HUES48 (cell line): Measurements from ENCODE around the gene ERVFRD-1.
A peak's percentile ranks its signal among the peaks of the same experiment; 100 is the strongest.
"Not testable (repeated sequence)": the region's sequence is repeated elsewhere in the genome, so short reads cannot be mapped to it uniquely, and the experiment has no call there.

Source experiments
- H3K27ac ChIP-seq: one replicate; pipeline ENCODE4 v1.7.0; 2013; ENCODE audit warnings: low read depth, low read length, inconsistent platforms
- H3K27me3 ChIP-seq: 2 replicates; pipeline ENCODE4 v1.6.1; 2013; ENCODE audit warnings: mild to moderate bottlenecking, low read length; ENCODE audit not compliant: control insufficient read depth, insufficient read depth
- H3K36me3 ChIP-seq: 2 replicates; pipeline ENCODE4 v1.6.1; 2013; ENCODE audit warnings: low read length; ENCODE audit not compliant: control insufficient read depth, insufficient read depth
- H3K4me1 ChIP-seq: 2 replicates; pipeline ENCODE4 v1.6.1; 2013; ENCODE audit warnings: mild to moderate bottlenecking, low read length; ENCODE audit not compliant: control insufficient read depth, insufficient read depth
- H3K4me3 ChIP-seq: 2 replicates; pipeline ENCODE4 v1.5.1; 2013; ENCODE audit warnings: mild to moderate bottlenecking, low read depth, low read length
- H3K9ac ChIP-seq: 2 replicates; pipeline ENCODE4 v1.6.1; 2013; ENCODE audit warnings: mild to moderate bottlenecking, low read depth, low read length, moderate library complexity
- H3K9me3 ChIP-seq: 2 replicates; pipeline ENCODE4 v1.6.1; 2013; ENCODE audit warnings: low read length; ENCODE audit not compliant: control insufficient read depth, insufficient read depth

Gene ERVFRD-1

DNA sequence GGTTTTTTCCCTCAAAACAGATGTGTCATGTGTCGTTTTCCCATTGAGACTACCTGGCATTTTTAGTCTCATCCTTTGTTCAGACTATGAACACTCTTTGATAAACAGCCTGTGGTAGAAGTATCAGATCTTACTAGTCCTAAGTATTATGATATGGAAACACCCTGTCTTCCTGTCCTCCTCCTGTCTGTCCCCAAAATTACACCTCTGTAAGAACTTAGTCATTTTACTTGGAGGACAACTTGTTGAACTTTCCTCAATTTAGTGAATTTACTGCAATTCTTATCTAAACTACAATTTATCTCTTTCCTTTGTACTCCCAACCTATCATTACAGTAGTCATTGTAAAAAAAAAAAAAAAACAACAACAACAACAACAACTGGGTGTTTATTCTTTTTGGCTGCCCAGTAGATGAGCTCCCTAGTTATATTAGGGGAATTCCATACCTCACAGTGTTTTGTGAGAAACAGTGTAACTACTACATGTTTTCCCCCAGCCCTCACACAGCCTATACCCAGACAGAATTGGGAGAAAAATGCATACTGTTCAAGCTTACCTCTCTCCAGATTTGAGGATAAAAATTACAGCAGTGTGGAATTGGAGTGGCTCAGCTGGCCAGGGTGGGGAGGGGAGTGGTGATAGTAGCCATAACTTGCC is 18.5 kb upstream of the ERVFRD-1 start:
- H3K36me3 ChIP-seq: peaks cover 7% of the 10 kb centered on the region
- H3K4me3 ChIP-seq: no peak overlapping the region
- H3K4me1 ChIP-seq: peaks cover 12% of the 10 kb centered on the region; the same call in 1 of the 2 replicates
- no peaks in the 10 kb centered on the region for H3K27me3 ChIP-seq
- H3K9ac ChIP-seq: 0 out of 2 replicates have a peak overlapping the region, but pooled peaks have one; percentile 14
- H3K27ac ChIP-seq: no peak overlapping the region
- H3K9me3 ChIP-seq: no peaks in the 10 kb centered on the region

DNA sequence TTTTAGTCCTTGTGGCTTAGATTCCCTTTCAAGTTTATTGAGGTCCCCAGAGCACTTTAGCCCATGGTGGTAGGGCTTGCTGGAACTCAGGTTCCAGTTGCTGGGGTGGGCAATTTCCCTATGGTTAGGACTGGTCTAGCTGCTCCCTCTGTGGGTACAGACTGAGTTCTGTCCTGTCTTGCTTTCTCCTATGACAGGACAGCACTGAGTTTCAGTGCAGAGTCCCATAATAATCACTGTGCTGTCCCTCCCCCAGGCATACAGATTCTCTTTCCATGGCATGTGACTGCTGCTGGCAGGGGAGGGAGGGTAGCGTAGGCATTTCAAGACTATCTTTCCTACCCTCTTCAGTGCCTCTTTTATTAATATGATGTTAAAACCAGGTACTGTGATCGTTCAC is 17.1 kb upstream of the ERVFRD-1 start:
- Histone ChIP-seq H3K4me1 (peaks cover 12% of the 10 kb centered on the region; the same call in 1 of the 2 replicates), H3K27me3 (no peaks in the 10 kb centered on the region), H3K36me3 (no peaks in the 10 kb centered on the region), H3K9ac (no peak overlapping the region), H3K27ac (no peak overlapping the region), H3K9me3 (no peaks in the 10 kb centered on the region), H3K4me3 (no peak overlapping the region)

DNA sequence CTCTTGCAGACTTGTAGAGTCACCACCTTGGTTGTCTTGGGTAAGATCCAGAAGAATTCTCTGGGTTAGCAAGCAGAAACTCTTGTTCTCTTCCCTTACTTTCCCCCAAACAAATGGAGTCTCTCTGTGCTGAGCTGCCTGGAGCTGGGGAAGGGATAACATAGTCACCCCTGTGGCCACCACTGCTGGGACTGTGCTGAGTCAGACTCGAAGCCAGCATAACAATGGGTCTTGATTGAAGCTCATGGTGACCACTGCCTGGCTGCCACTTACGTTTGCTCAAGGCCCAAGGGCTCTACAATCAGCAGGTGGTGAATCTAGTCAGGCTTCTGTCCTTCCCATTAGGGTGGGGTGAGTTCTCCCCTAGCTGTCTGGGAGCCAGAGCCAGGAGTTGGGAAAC is 15.4 kb upstream of the ERVFRD-1 start:
- no peaks in the 10 kb centered on the region for H3K9me3 ChIP-seq
- H3K36me3 ChIP-seq: no peaks in the 10 kb centered on the region
- no peak overlapping the region for H3K4me3 ChIP-seq
- H3K9ac ChIP-seq: no peak overlapping the region
- no peaks in the 10 kb centered on the region for H3K27me3 ChIP-seq
- H3K4me1 ChIP-seq: peaks cover 12% of the 10 kb centered on the region; the same call in 1 of the 2 replicates
- peak overlapping the region; percentile 11 for H3K27ac ChIP-seq

DNA sequence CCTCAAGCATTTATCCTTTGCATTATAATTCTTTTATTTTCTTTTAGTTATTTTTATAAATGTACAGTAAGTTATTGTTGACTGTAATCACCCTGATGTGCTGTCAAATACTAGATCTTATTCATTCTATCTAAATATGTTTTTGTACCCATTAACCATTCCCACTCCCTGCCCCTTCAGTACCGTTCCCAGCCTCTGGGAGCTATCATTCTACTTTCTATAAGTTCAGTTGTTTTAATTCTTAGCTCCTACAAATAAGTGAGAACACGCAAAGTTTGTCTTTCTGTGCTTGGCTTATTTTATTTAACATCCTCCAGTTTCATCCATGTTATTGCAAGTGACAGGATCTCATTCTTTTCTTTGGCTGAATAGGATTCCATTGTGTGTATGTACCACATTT is 12.5 kb upstream of the ERVFRD-1 start:
- H3K36me3 ChIP-seq: no peaks in the 10 kb centered on the region
- no peaks in the 10 kb centered on the region for H3K27me3 ChIP-seq
- H3K4me1 ChIP-seq: peaks cover 5% of the 10 kb centered on the region; the same call in 1 of the 2 replicates
- H3K4me3 ChIP-seq: no peak overlapping the region
- no peak overlapping the region for H3K9ac ChIP-seq
- H3K9me3 ChIP-seq: no peaks in the 10 kb centered on the region
- H3K27ac ChIP-seq: no peak overlapping the region

DNA sequence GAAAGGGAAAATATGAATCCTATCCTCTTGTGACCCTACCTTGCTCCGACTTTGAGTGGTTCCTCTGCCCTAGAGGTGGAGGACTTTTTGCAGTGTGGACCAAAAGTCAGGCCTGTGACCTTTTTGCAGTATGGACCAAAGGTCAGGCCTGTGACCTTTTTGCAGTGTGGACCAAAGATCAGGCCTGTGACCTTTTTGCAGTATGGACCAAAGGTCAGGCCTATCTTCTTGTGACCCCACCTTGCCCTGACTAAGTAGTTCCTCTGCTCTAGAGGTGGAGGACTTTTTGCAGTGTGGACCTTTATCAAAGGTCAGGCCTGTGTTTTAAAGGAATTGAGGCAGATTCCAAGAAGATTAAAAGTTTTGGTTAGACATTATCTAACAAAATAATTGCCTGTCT is 10.9 kb upstream of the ERVFRD-1 start:
- no peak overlapping the region for H3K4me3 ChIP-seq
- no peak overlapping the region for H3K27ac ChIP-seq
- no peak overlapping the region for H3K9ac ChIP-seq
- no peaks in the 10 kb centered on the region for H3K27me3 ChIP-seq
- H3K9me3 ChIP-seq: no peaks in the 10 kb centered on the region
- H3K4me1 ChIP-seq: peaks cover 5% of the 10 kb centered on the region; the same call in 1 of the 2 replicates
- no peaks in the 10 kb centered on the region for H3K36me3 ChIP-seq

DNA sequence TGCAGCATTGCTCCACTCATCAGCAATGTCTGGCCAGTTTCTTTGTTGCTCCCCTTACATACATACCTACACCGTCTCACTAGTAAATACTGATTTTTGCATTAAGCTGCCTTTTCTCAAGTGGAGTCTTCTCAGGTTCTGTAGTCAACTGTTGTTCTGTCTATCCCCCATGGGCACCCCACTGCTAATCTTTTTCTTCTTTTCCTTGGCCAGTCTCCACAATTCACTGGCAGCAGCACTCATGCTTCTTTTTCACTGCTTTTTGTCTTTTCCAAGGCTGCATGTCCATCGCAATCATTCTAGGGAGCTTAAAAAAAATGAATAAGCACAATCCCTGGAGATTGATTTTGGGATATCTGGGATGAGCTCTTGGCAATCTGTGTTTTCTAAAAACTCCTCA is 10.3 kb upstream of the ERVFRD-1 start:
- H3K36me3 ChIP-seq: no peaks in the 10 kb centered on the region
- H3K9me3 ChIP-seq: no peaks in the 10 kb centered on the region
- peaks cover 5% of the 10 kb centered on the region; the same call in 1 of the 2 replicates for H3K4me1 ChIP-seq
- no peak overlapping the region for H3K27ac ChIP-seq
- no peaks in the 10 kb centered on the region for H3K27me3 ChIP-seq
- H3K9ac ChIP-seq: no peak overlapping the region
- no peak overlapping the region for H3K4me3 ChIP-seq

DNA sequence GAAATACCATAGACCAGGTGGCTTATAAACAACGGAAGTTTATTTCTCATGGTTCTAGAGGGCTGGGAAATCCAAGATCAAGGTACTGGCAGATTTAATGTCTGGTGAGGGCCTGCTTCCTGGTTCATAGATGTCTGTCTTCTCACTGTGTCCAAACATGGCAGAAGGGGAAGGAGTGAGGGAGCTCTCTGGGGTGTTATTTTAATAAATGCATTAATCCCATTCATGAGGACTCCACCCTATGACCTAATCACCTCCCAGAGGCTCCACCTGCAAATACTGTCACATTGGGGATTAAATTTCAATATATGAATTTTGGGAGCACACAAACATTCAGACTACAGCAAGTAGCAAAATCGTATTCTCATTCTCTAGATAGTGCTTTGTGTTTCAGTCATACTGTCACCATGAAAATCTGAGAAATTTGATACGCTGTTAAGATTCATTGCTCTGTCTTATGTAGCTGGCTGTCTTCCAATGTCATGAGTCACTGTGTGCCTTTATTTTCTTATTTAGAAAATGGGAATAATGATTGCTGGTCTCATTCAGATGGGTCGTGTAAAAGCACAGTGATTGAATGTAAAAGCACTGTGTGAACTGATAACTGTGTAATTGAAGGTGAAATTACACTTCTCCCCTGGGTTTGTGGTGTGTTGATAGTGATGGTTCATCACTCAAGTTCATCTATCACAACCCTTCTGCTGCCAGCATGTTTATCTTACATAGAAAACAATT is 8.9 kb upstream of the ERVFRD-1 start:
- H3K27me3 ChIP-seq: no peaks in the 10 kb centered on the region
- no peaks in the 10 kb centered on the region for H3K36me3 ChIP-seq
- no peak overlapping the region for H3K27ac ChIP-seq
- H3K9ac ChIP-seq: no peak overlapping the region
- no peaks in the 10 kb centered on the region for H3K9me3 ChIP-seq
- no peak overlapping the region for H3K4me3 ChIP-seq
- H3K4me1 ChIP-seq: no peaks in the 10 kb centered on the region

DNA sequence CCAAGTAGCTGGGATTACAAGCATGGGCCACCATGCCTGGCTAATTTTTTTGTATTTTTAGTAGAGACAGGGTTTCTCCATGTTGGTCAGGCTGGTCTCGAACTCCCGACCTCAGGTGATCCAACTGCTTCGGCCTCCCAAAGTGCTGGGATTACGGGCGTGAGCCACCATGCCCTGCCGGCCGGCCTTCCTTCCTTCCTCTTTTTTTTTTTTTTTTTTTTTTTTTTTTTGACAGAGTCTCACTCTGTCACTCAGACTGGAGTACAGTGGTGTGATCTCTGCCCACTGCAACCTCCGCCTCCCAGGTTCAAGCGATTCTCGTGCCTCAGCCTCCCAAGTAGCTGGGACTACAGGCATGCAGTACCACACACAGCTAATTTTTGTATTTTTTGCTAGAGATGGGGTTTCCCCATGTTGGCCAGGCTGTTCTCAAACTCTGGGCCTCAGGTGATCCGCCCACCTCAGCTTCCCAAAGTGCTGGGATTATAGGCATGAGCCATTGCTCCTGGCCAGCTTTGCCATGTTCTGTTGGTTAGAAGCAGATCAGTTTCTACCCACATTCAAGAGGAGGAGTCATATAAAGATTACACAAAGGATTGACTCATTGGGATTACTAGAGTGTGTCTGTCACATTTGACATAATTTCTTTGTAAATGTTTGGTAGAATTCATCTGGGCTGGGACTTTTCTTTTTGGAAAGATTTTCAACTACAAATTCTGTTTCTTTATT is 4.4 kb upstream of the ERVFRD-1 start:
- not testable (repeated sequence) for H3K4me3 ChIP-seq, H3K27me3 ChIP-seq, H3K36me3 ChIP-seq, H3K9me3 ChIP-seq, H3K4me1 ChIP-seq, H3K27ac ChIP-seq, H3K9ac ChIP-seq

DNA sequence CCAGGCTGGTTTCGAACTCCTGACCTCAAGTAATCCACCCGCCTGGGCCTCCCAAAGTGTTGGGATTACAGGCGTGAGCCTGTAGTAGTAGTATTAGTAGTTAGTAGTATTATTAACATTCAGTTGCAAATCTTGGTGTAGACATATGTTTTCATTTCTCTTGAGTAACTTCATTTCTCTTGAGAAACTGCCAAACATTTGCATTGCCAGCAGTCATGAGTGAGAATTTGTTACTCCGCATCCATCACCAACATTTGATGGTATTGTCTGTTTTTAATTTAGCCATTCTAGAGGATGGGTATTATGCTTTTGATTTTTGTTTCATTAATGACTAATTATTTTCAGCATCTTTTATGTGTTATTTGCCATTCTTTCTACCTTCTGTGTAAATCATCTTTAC is 1.5 kb upstream of the ERVFRD-1 start:
- H3K27me3 ChIP-seq: no peaks in the 10 kb centered on the region
- H3K4me1 ChIP-seq: peaks cover 14% of the 10 kb centered on the region; the same call in 1 of the 2 replicates

DNA sequence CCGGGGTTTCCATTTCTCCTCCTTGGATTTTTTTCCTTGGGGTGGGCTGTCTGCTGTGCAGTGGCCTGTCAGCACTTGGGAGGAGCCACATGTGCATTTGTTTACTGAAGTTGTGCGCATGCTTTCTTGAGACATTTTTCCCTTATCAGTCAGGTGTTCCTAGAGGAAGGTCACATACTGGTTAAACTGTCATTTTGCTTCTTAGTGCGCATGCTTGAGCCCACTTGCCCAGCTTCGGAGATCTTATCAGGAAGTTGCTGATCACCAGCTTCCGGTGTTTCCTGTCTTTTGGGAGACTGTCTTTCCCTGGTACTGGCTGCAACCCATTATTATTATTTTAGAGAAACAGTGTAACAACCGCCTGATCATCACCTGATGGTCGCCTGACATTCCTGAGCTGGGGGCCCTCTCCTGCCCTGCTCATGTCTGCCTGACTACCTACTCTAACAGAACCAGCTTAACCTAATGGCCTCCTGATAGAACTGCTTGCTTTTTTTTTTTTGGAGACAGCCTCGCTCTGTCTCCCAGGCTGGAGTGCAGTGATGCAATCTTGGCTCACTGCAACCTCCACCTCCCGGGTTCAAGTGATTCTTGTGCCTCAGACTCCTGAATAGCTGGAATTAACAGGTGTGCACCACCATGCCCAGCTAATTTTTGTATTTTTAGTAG is 378 bp upstream of the ERVFRD-1 start:
- H3K27me3 ChIP-seq: no peaks in the 10 kb centered on the region
- no peak overlapping the region for H3K9ac ChIP-seq
- H3K4me1 ChIP-seq: peaks cover 25% of the 10 kb centered on the region
- H3K27ac ChIP-seq: no peak overlapping the region
- H3K36me3 ChIP-seq: no peaks in the 10 kb centered on the region
- H3K4me3 ChIP-seq: no peak overlapping the region
- H3K9me3 ChIP-seq: no peaks in the 10 kb centered on the region

More for the DNA sequence above, 1.5 kb upstream of the ERVFRD-1 start:
- H3K4me3 ChIP-seq: no peak overlapping the region
- no peak overlapping the region for H3K9ac ChIP-seq
- no peaks in the 10 kb centered on the region for H3K36me3 ChIP-seq
- no peak overlapping the region for H3K27ac ChIP-seq
- H3K9me3 ChIP-seq: no peaks in the 10 kb centered on the region
